Caco-2 (cell line): ENCODE measurements around the gene BDH1. TPM values are rescaled to one million over a fixed set of nuclear protein-coding genes. Genes with fewer than 3 reads are reported as not detected.

ENCODE experiments used
- BruUV-seq: library from RNA; stranded (reverse); fragments of 400-500 nt; replicated peaks from 2 replicates; lab custom pipeline; 2021; lab: Mats Ljungman, UMichigan
- CTCF ChIA-PET: fragments of 300-600 bp; sonication (Branson Sonifier 250); formaldehyde crosslinking; loops from one replicate; lab custom pipeline; 2022; ENCODE audit warnings: antibody characterized with exemption; lab: Charles Lee
- POLR2A ChIA-PET: fragments of 300-600 bp; sonication (Branson Sonifier 250); formaldehyde crosslinking; loops from one replicate; lab custom pipeline; 2022; ENCODE audit warnings: antibody characterized with exemption; lab: Charles Lee
- DNase-seq, 2 experiments: peaks; one replicate each; pipeline versions ENCODE4 v3.0.0 to v3.0.0-alpha.2; 2020 to 2022
- H3K27me3 ChIP-seq: replicated peaks from 2 replicates; pipeline ENCODE4 v1.6.0; 2011; ENCODE audit warnings: low read length; ENCODE audit not compliant: control insufficient read depth, insufficient read depth
- H3K36me3 ChIP-seq: 2 replicates; pipeline ENCODE4 v1.5.1; 2011; ENCODE audit warnings: low read length; ENCODE audit not compliant: control insufficient read depth, insufficient read depth
- H3K4me1 ChIP-seq: fragments of 250-450 bp; sonication (Bioruptor Pico); 2 replicates; pipeline ENCODE4 v1.5.1; 2020; ENCODE audit warnings: mild to moderate bottlenecking
- H3K4me3 ChIP-seq: 2 replicates; pipeline ENCODE4 v1.5.1; 2011; ENCODE audit warnings: low read depth, mild to moderate bottlenecking, control low read depth, low read length
- H3K9me3 ChIP-seq: fragments of 250-450 bp; sonication (Bioruptor Pico); 2 replicates; pipeline ENCODE4 v1.5.1; 2020; ENCODE audit warnings: mild to moderate bottlenecking, moderate library complexity
- H3K27ac Mint-ChIP-seq: one replicate; pipeline ENCODE4 v1.8.0; 2022; ENCODE audit warnings: mixed read lengths; ENCODE audit not compliant: unreplicated experiment
- H3K27me3 Mint-ChIP-seq: one replicate; pipeline ENCODE4 v1.8.0; 2022; ENCODE audit warnings: mixed read lengths; ENCODE audit not compliant: insufficient read depth, unreplicated experiment
- H3K36me3 Mint-ChIP-seq: one replicate; pipeline ENCODE4 v1.8.0; 2022; ENCODE audit warnings: mild to moderate bottlenecking, mixed read lengths; ENCODE audit not compliant: insufficient read depth, unreplicated experiment
- H3K4me1 Mint-ChIP-seq: one replicate; pipeline ENCODE4 v1.8.0; 2022; ENCODE audit warnings: low read depth, mixed read lengths; ENCODE audit not compliant: unreplicated experiment
- H3K4me3 Mint-ChIP-seq: one replicate; pipeline ENCODE4 v1.8.0; 2022; ENCODE audit warnings: mild to moderate bottlenecking, moderate library complexity, mixed read lengths; ENCODE audit not compliant: unreplicated experiment
- H3K9me3 Mint-ChIP-seq: one replicate; pipeline ENCODE4 v1.8.0; 2022; ENCODE audit warnings: mixed read lengths; ENCODE audit not compliant: unreplicated experiment
- CTCF ChIP-seq, 2 experiments: fragments of 200-600 bp in 1 of 2; IDR thresholded peaks; 1 replicate in 1 of 2; 2 replicates in 1 of 2; pipeline versions ENCODE4 v1.5.1 to v1.8.0; 2011 to 2022; ENCODE audit warnings: antibody characterized with exemption in 1 of 2, control low read depth in 1 of 2, inconsistent platforms in 1 of 2, low read depth in 1 of 2, low read length in 1 of 2, mild to moderate bottlenecking in 1 of 2, moderate library complexity in 1 of 2; ENCODE audit not compliant: insufficient read depth in 1 of 2, severe bottlenecking in 1 of 2, unreplicated experiment in 1 of 2
- intact Hi-C: fragments of 100-400 bp; cut with micrococcal nuclease; formaldehyde crosslinking; loops from one replicate; pipeline ENCODE4 v1.10.0; 2022; ENCODE audit not compliant: unreplicated experiment
- total RNA-seq: library from RNA; stranded (reverse); gene quantifications from 2 replicates; pipeline ENCODE4 v1.2.3, GENCODE V29; 2022

The BDH1 gene
- total RNA-seq, 1 experiment from 2014 or later, result 41.8 TPM

DNA sequence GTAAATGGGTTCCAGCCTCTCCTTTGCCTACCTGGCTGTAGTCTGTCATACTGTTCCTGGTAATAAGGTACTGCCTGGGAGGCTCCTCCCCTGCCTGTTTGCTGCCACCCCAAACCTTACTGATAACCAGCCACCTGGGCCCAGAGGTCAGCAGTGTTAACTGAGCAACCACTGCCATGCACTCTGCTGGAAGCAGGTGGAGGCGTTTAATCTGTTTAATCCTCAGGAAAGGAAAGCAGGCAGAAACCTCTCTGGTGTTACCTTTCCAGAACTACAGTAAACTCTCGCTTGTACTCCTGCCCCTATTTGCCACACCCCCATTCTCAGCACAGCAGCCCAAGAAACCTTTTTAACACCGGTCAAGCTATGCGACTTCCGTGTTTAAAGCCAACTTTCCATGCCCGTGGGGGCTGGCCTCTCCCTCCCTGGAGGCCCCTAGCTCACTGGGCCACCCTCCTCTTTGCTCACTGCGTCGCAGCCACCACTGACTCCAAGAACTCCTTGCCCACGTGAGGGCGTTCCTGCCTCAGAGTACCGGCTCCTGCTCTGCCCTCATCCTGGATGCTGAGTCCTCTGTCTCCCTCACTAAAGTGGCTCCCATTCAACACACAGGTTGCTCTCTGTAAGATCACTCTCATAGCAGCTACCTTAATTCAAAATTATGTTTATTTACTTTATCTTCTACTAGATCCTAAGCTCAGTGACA lies 8.3 kb downstream of the BDH1 start:
- CTCF ChIA-PET, result interaction anchor here (1.4 to 1.5 kb wide), 2 partner anchors 50 to 52 kb away, joined by 3 to 6 read pairs; no protein-coding TSS in a partner anchor
- Mint-ChIP-seq H3K4me3 (no peak overlapping the region), H3K9me3 (no peaks in the 10 kb centered on the region), H3K27ac (peak overlapping the region; percentile 10), H3K36me3 (peaks cover 4% of the 10 kb centered on the region), H3K4me1 (peaks cover 12% of the 10 kb centered on the region), H3K27me3 (no peaks in the 10 kb centered on the region)
- BruUV-seq, result no TSS peak
- H3K36me3 ChIP-seq, result no peaks in the 10 kb centered on the region
- POLR2A ChIA-PET, result no interaction called here
- intact Hi-C loops, result no loop called here
- peak; percentile 49 to 55 for DNase-seq
- H3K27me3 ChIP-seq, result no peaks in the 10 kb centered on the region
- peak in 1 of 2 experiments; percentile 46 for TF ChIP-seq CTCF (IDR thresholded peaks at IDR 0.05; ENCODE audit: insufficient read depth in 1 of 2, low read depth in 1 of 2, low read length in 1 of 2, severe bottlenecking in 1 of 2, unreplicated experiment in 1 of 2)
- peaks cover 7% of the 10 kb centered on the region; the same call in 1 of the 2 replicates for H3K4me1 ChIP-seq
- H3K4me3 ChIP-seq, result no peak overlapping the region
- no peaks in the 10 kb centered on the region for H3K9me3 ChIP-seq

DNA sequence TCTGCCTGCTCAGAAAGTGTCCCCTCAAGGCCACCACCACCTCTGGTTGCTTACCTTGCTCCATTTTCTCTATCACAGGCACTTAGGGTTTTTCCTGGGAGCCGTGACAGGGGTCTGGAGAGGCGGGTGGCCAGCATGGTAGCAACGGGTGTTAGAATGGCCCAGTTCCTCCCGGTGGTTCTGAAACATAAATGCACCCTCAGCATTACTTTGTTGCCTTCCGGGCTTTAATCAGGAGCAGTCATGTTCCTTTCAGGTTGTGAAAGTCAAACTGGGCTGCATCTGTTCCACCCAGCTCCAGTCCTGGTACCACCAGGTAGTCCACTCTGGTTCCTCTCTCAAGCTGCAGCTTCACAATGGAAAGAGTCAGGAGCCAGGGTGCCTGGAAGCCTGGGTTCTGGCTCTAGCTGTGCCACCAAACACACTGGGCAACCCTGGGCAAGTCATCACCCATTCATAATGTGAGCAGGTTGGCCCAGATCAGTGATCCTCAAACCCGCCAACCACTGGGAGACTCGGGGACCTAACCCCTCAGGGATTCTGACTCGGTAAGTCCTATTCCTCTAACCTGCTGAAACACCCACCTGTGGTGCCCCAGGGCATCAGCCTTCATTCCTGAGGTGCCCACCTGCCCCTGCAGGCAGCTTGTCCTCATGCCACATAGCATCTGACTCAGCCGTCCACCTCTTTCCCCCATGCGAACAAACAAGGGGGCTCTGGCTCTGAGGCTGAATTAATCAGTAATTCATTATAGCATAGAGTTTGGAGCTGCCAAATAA lies 9.3 kb downstream of the BDH1 start:
- no peak for TF ChIP-seq CTCF (IDR thresholded peaks at IDR 0.05; ENCODE audit: insufficient read depth in 1 of 2, low read depth in 1 of 2, low read length in 1 of 2, severe bottlenecking in 1 of 2, unreplicated experiment in 1 of 2)
- Mint-ChIP-seq H3K36me3 (peaks cover 4% of the 10 kb centered on the region), H3K27ac (no peak overlapping the region), H3K9me3 (no peaks in the 10 kb centered on the region), H3K4me1 (peaks cover 12% of the 10 kb centered on the region), H3K4me3 (no peak overlapping the region), H3K27me3 (no peaks in the 10 kb centered on the region)
- intact Hi-C loops, result no loop called here
- no peaks in the 10 kb centered on the region for H3K27me3 ChIP-seq
- BruUV-seq, result no TSS peak
- peaks cover 3% of the 10 kb centered on the region for H3K36me3 ChIP-seq
- no peak overlapping the region for H3K4me3 ChIP-seq
- CTCF ChIA-PET, result no interaction called here
- no peak for DNase-seq
- H3K4me1 ChIP-seq, result peaks cover 7% of the 10 kb centered on the region; the same call in 1 of the 2 replicates
- POLR2A ChIA-PET, result no interaction called here
- H3K9me3 ChIP-seq, result no peaks in the 10 kb centered on the region

DNA sequence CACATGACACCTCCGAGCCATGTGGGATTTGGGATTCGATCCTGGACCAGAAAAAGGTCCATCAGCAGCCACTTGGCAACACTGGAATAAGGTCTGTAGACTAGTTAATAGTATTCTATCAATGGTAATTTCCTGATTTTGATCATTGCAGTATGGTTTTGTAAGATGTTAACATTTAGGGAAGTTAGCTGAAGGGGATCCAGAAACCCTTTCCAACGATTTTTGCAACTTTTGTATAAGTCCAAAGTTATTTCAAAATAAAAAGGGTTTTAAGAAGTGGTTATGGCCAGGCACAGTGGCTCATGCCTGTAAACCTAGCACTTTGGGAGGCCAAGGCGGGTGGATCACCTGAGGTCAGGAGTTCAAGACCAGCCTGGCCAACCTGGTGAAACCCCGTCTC lies 10.2 kb downstream of the BDH1 start:
- Mint-ChIP-seq H3K27me3 (no peaks in the 10 kb centered on the region), H3K9me3 (no peaks in the 10 kb centered on the region), H3K27ac (no peak overlapping the region), H3K36me3 (peaks cover 8% of the 10 kb centered on the region), H3K4me3 (no peak overlapping the region), H3K4me1 (peaks cover 22% of the 10 kb centered on the region)
- Histone ChIP-seq H3K4me1 (peaks cover 16% of the 10 kb centered on the region), H3K4me3 (no peak overlapping the region), H3K36me3 (peaks cover 3% of the 10 kb centered on the region), H3K27me3 (no peaks in the 10 kb centered on the region), H3K9me3 (no peaks in the 10 kb centered on the region)
- TF ChIP-seq CTCF (IDR thresholded peaks at IDR 0.05; ENCODE audit: insufficient read depth in 1 of 2, low read depth in 1 of 2, low read length in 1 of 2, severe bottlenecking in 1 of 2, unreplicated experiment in 1 of 2), result no peak
- ChIA-PET CTCF (no interaction called here), POLR2A (no interaction called here)
- no TSS peak for BruUV-seq
- intact Hi-C loops, result no loop called here
- no peak for DNase-seq
